Fibroblast of lung (primary cell): Measurements from ENCODE around the gene EPS8. TPM values are rescaled to one million over a fixed set of nuclear protein-coding genes. Genes with fewer than 3 reads are reported as not detected.
"Not testable (repeated sequence)": the region's sequence is repeated elsewhere in the genome, so short reads cannot be mapped to it uniquely, and the experiment has no call there.

Experiments
- DNase-seq, 2 donors: peaks; one replicate each; pipeline versions ENCODE4 v3.0.0 to v3.0.0-alpha.2; 2010; ENCODE audit warnings: low read depth in 2 of 2
- H2AFZ ChIP-seq: 2 replicates; pipeline ENCODE4 v1.5.1; 2012; ENCODE audit warnings: low read length, control low read depth, inconsistent platforms
- H3K27ac ChIP-seq: 2 replicates; pipeline ENCODE4 v1.5.1; 2011; ENCODE audit warnings: low read length, control low read depth; ENCODE audit not compliant: insufficient read depth
- H3K27me3 ChIP-seq: 2 replicates; pipeline ENCODE4 v1.5.1; 2011; ENCODE audit warnings: mild to moderate bottlenecking, low read length; ENCODE audit not compliant: control insufficient read depth, insufficient read depth
- H3K36me3 ChIP-seq: 2 replicates; pipeline ENCODE4 v1.5.1; 2011; ENCODE audit warnings: low read length; ENCODE audit not compliant: control insufficient read depth, insufficient read depth
- H3K4me1 ChIP-seq: 2 replicates; pipeline ENCODE4 v1.5.1; 2011; ENCODE audit warnings: low read length; ENCODE audit not compliant: control insufficient read depth, insufficient read depth; ENCODE audit errors: extremely low read depth
- H3K4me2 ChIP-seq: 2 replicates; pipeline ENCODE4 v1.5.1; 2011; ENCODE audit warnings: low read length, control low read depth; ENCODE audit not compliant: insufficient read depth; ENCODE audit errors: extremely low read depth
- H3K4me3 ChIP-seq, 4 experiments: fragments of 200-600 bp in 1 of 4; sonication (generic) in 1 of 4; replicated peaks in 1 of 4; 2 replicates each; pipeline ENCODE4 v1.5.1; 2011 to 2016; ENCODE audit warnings: low read length in 4 of 4, low read depth in 3 of 4, mild to moderate bottlenecking in 3 of 4, control low read depth in 2 of 4, inconsistent platforms in 1 of 4, mixed read lengths in 1 of 4; ENCODE audit not compliant: insufficient read depth in 1 of 4; ENCODE audit errors: control extremely low read depth in 1 of 4
- H3K79me2 ChIP-seq: 2 replicates; pipeline ENCODE4 v1.5.1; 2012; ENCODE audit warnings: mild to moderate bottlenecking, low read length, inconsistent platforms; ENCODE audit not compliant: control insufficient read depth, insufficient read depth
- H3K9ac ChIP-seq: 2 replicates; pipeline ENCODE4 v1.5.1; 2011; ENCODE audit warnings: mild to moderate bottlenecking, low read length, control low read depth; ENCODE audit not compliant: insufficient read depth
- H3K9me3 ChIP-seq: 2 replicates; pipeline ENCODE4 v1.5.1; 2012; ENCODE audit warnings: low read depth, low read length; ENCODE audit not compliant: control insufficient read depth, insufficient read depth
- H4K20me1 ChIP-seq: 2 replicates; pipeline ENCODE4 v1.5.1; 2011; ENCODE audit warnings: low read length; ENCODE audit not compliant: control insufficient read depth, insufficient read depth; ENCODE audit errors: extremely low read depth
- EZH2 ChIP-seq: IDR thresholded peaks from 2 replicates; pipeline ENCODE4 v1.5.1; 2012; ENCODE audit warnings: low read length, control low read depth, mild to moderate bottlenecking; ENCODE audit errors: missing control alignments
- polyA plus RNA-seq, 2 donors: library from polyadenylated mRNA; depleted of rRNA in 1 of 2; stranded (reverse) in 1 of 2; unstranded in 1 of 2; fragments of >200 nt; gene quantifications; 2 replicates each; pipeline ENCODE4 v1.2.1, GENCODE V29; 2011 to 2012; ENCODE audit warnings: missing spikeins in 1 of 2
- total RNA-seq: library from RNA; depleted of rRNA; stranded (reverse); fragments of >200 nt; gene quantifications from 2 replicates; pipeline ENCODE4 v1.2.1, GENCODE V29; 2014
- TF ChIP-seq, protein P1 (sequence below), 2 donors: IDR thresholded peaks in 1 of 2; conservative IDR thresholded peaks in 1 of 2; 1 replicate in 1 of 2; 2 replicates in 1 of 2; pipeline ENCODE4 v1.5.1; 2011 to 2012; ENCODE audit warnings: low read length in 2 of 2, control low read depth in 1 of 2, inconsistent platforms in 1 of 2, low read depth in 1 of 2, mild to moderate bottlenecking in 1 of 2

EPS8 gene
- total and polyA plus RNA-seq, 2 donors (not counting 1 experiment from before 2014, with no cell fraction given), result 96.3 to 108 TPM

DNA sequence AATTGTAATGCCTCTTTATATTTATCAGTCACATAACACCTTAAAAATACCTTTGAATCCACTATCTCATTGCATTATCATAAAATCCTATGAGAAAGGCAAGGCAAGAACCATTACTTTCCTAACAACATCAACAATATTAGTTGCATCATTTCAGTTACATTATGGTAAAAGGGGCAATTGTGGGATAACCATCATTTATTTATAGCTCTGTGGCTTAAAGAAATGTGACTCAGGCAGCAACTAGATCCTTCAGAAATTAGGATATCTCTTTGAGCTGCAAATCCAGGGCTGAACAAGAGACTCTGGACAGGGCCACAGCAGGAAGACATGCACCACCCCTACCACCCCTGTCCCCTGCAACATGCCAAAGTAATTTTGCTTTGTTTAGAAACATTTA, 36.4 kb downstream of the EPS8 start:
- Histone ChIP-seq H3K79me2 (peaks cover 75% of the 10 kb centered on the region), H3K27me3 (no peaks in the 10 kb centered on the region), H3K4me1 (peaks cover 13% of the 10 kb centered on the region), H3K36me3 (no peaks in the 10 kb centered on the region), H3K9ac (no peak overlapping the region), H4K20me1 (no peaks in the 10 kb centered on the region), H2AFZ (no peak overlapping the region), H3K4me2 (no peak overlapping the region), H3K9me3 (no peaks in the 10 kb centered on the region), H3K27ac (no peak overlapping the region), H3K4me3 (no peak overlapping the region)
- TF ChIP-seq, protein P1, sequence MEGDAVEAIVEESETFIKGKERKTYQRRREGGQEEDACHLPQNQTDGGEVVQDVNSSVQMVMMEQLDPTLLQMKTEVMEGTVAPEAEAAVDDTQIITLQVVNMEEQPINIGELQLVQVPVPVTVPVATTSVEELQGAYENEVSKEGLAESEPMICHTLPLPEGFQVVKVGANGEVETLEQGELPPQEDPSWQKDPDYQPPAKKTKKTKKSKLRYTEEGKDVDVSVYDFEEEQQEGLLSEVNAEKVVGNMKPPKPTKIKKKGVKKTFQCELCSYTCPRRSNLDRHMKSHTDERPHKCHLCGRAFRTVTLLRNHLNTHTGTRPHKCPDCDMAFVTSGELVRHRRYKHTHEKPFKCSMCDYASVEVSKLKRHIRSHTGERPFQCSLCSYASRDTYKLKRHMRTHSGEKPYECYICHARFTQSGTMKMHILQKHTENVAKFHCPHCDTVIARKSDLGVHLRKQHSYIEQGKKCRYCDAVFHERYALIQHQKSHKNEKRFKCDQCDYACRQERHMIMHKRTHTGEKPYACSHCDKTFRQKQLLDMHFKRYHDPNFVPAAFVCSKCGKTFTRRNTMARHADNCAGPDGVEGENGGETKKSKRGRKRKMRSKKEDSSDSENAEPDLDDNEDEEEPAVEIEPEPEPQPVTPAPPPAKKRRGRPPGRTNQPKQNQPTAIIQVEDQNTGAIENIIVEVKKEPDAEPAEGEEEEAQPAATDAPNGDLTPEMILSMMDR (conservative IDR thresholded peaks at IDR 0.05 in 1 of 2, IDR thresholded peaks at IDR 0.05 in 1 of 2; ENCODE audit: low read depth in 1 of 2, low read length in 2 of 2), result no peak
- no peak for TF ChIP-seq EZH2
- peak; percentile 59 to 75 for DNase-seq

DNA sequence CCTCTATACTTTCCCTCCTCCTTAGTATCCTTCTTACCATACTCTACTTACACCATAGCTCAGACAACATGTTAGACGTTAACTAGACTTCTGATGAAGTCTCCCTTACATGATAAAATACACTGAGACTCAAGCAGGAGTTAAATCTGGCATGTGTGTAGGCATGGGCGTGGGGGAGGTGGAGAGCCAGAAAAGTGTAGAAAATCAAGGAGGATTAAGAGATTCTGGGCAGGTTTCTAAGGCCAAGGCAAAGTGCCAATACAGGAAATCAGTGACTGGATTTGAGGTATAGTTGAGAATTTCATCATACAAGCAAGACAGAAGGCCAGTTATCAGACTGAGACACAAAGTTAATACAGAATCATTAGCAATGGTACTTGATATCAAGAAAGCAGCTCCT, 37.4 kb downstream of the EPS8 start:
- Histone ChIP-seq H3K9ac (no peak overlapping the region), H2AFZ (no peak overlapping the region), H4K20me1 (no peaks in the 10 kb centered on the region), H3K4me1 (peaks cover 7% of the 10 kb centered on the region), H3K36me3 (no peaks in the 10 kb centered on the region), H3K27ac (no peak overlapping the region), H3K9me3 (no peaks in the 10 kb centered on the region), H3K27me3 (no peaks in the 10 kb centered on the region), H3K4me3 (no peak overlapping the region), H3K79me2 (peaks cover 72% of the 10 kb centered on the region), H3K4me2 (no peak overlapping the region)
- TF ChIP-seq EZH2, result no peak
- TF ChIP-seq, protein P1 (conservative IDR thresholded peaks at IDR 0.05 in 1 of 2, IDR thresholded peaks at IDR 0.05 in 1 of 2; ENCODE audit: low read depth in 1 of 2, low read length in 2 of 2), result no peak
- no peak for DNase-seq

DNA sequence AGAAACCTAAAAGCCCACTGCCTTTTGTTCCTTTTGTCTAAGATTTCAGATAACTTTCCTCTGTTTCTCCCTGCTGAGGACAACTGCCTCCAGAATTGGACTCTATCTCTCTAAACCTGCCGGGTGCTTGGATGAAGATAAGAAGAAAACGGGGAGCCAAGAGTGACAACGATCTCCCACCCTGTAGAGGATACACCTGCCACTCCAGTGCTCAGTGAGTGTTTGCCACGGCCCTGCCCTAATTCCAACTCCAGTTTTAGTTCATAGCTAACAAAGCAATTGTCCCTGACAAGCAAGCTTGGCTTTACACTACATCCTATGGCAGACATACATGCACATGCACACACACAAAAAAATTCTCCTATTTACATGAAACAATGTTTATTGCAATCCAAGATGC, 39.3 kb downstream of the EPS8 start:
- Histone ChIP-seq H3K9ac (no peak overlapping the region), H3K36me3 (no peaks in the 10 kb centered on the region), H2AFZ (no peak overlapping the region), H3K4me3 (no peak overlapping the region), H4K20me1 (no peaks in the 10 kb centered on the region), H3K4me1 (peaks cover 5% of the 10 kb centered on the region), H3K4me2 (no peak overlapping the region), H3K27me3 (no peaks in the 10 kb centered on the region), H3K9me3 (no peaks in the 10 kb centered on the region), H3K27ac (no peak overlapping the region), H3K79me2 (peaks cover 70% of the 10 kb centered on the region)
- DNase-seq, result no peak
- TF ChIP-seq, protein P1 (conservative IDR thresholded peaks at IDR 0.05 in 1 of 2, IDR thresholded peaks at IDR 0.05 in 1 of 2; ENCODE audit: low read depth in 1 of 2, low read length in 2 of 2), result no peak
- no peak for TF ChIP-seq EZH2

DNA sequence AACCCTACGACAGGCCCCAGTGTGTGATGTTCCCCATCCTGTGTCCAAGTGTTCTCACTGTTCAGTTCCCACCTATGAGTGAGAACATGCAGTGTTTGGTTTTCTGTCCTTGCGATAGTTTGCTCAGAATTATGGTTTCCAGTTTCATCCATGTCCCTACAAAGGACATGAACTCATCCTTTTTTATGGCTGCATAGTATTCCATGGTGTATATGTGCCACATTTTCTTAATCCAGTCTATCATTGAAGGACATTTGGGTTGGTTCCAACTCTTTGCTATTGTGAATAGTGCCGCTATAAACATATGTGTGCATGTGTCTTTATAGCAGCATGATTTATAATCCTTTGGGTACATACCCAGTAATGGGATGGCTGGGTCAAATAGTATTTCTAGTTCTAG, 47.3 kb downstream of the EPS8 start:
- not testable (repeated sequence) for DNase-seq, H3K27me3 ChIP-seq, H2AFZ ChIP-seq, H3K4me1 ChIP-seq, H3K9ac ChIP-seq, H3K4me3 ChIP-seq, H3K36me3 ChIP-seq, H3K9me3 ChIP-seq, H3K27ac ChIP-seq, H3K4me2 ChIP-seq, H4K20me1 ChIP-seq
- H3K79me2 ChIP-seq, result peaks cover 57% of the 10 kb centered on the region
